Measurements from ENCODE around the gene ANKLE2. TPM values are rescaled to one million over a fixed set of nuclear protein-coding genes. Genes with fewer than 3 reads are reported as not detected.

The ANKLE2 gene
- total RNA-seq, 2 experiments from 2014 or later = 110 to 111 TPM

- H3K9me3 Mint-ChIP-seq (ENCODE audit: low read depth) = no peaks in the 10 kb centered on the region
- CTCF ChIA-PET = interaction anchor here (1.0 kb wide), 1 partner anchor 26 kb away, joined by 3 read pairs; no protein-coding TSS in a partner anchor
- DNase-seq (no peak), ATAC-seq (no peak)
- no peak overlapping the region for H3K27ac Mint-ChIP-seq
- H3K4me1 Mint-ChIP-seq = peaks cover 6% of the 10 kb centered on the region
- H3K4me3 Mint-ChIP-seq = no peak overlapping the region
- intact Hi-C loops (cut with DNase I, micrococcal nuclease) = no loop called here
- no peaks in the 10 kb centered on the region for H3K27me3 Mint-ChIP-seq
- POLR2A ChIA-PET = no interaction called here
- H3K36me3 Mint-ChIP-seq (ENCODE audit: low read depth) = peaks cover 90% of the 10 kb centered on the region
Measured at GRCh38 chr12:132743831-132744230, 17.8 kb downstream of the ANKLE2 start.

DNA sequence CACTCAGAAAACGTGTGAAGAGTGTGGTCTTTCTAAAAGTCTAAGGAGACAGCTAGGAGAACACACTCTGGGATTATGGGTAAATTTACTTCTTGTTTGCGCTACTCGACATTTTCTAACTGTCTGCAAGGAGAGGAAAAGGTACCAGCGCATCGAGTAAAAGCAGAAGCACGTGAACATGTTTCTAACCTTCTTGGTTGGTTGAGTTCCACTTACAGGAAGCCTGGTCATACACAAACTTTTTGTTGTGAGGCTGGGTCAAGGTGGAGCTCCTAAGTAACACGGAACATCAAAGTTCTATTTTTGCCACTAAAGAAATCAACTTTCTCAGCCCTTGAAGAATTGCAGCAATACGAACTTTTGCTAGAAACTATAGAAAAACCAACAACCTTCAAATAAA is 20.0 kb downstream of the ANKLE2 start:
- ChIA-PET CTCF (interaction anchor here (1.2 to 1.3 kb wide), 2 partner anchors 11 to 28 kb away, joined by 3 read pairs; no protein-coding TSS in a partner anchor), POLR2A (no interaction called here)
- H3K4me3 Mint-ChIP-seq = no peak overlapping the region
- H3K27ac Mint-ChIP-seq = no peak overlapping the region
- ATAC-seq (no peak), DNase-seq (no peak)
- intact Hi-C loops (cut with DNase I, micrococcal nuclease) = no loop called here
- peaks cover 6% of the 10 kb centered on the region for H3K4me1 Mint-ChIP-seq
- H3K36me3 Mint-ChIP-seq (ENCODE audit: low read depth) = peaks cover 83% of the 10 kb centered on the region
- no peaks in the 10 kb centered on the region for H3K9me3 Mint-ChIP-seq (ENCODE audit: low read depth)
- H3K27me3 Mint-ChIP-seq = no peaks in the 10 kb centered on the region

- no peak overlapping the region for H3K4me3 Mint-ChIP-seq
- H3K27me3 Mint-ChIP-seq = no peaks in the 10 kb centered on the region
- intact Hi-C loops (cut with DNase I, micrococcal nuclease) = no loop called here
- ChIA-PET CTCF (interaction anchor here (0.6 to 1.2 kb wide), 2 partner anchors 10 to 36 kb away, joined by 3 read pairs; no protein-coding TSS in a partner anchor), POLR2A (no interaction called here)
- DNase-seq (no peak), ATAC-seq (no peak)
- H3K9me3 Mint-ChIP-seq (ENCODE audit: low read depth) = no peaks in the 10 kb centered on the region
- H3K4me1 Mint-ChIP-seq = peaks cover 6% of the 10 kb centered on the region
- H3K36me3 Mint-ChIP-seq (ENCODE audit: low read depth) = peaks cover 84% of the 10 kb centered on the region
- H3K27ac Mint-ChIP-seq = no peak overlapping the region
Measured at GRCh38 chr12:132740652-132741051, 21.0 kb downstream of the ANKLE2 start.

DNA sequence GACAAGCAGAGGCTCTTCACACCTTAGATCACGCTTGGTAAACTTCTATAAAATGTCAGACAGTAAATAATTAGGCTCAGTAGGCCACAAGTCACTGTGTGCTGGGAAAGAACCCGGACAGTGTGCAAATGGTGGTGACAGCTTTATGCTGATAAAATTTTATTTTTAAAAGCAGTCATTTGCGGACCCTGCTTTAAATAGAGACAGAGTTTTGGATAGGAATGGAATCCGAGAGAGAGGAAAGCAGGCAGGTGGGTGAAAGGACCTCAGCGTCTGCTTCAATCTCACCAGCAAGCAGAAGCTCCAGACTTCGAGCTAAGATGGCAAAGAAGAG is 21.4 kb downstream of the ANKLE2 start:
- ATAC-seq (no peak), DNase-seq (no peak)
- peaks cover 6% of the 10 kb centered on the region for H3K4me1 Mint-ChIP-seq
- H3K27ac Mint-ChIP-seq = no peak overlapping the region
- POLR2A ChIA-PET = no interaction called here
- peaks cover 84% of the 10 kb centered on the region for H3K36me3 Mint-ChIP-seq (ENCODE audit: low read depth)
- H3K9me3 Mint-ChIP-seq (ENCODE audit: low read depth) = no peaks in the 10 kb centered on the region
- no peak overlapping the region for H3K4me3 Mint-ChIP-seq
- intact Hi-C loops (cut with DNase I, micrococcal nuclease) = no loop called here
- no peaks in the 10 kb centered on the region for H3K27me3 Mint-ChIP-seq
- CTCF ChIA-PET = interaction anchor here (0.6 to 1.2 kb wide), 2 partner anchors 10 to 36 kb away, joined by 3 read pairs; no protein-coding TSS in a partner anchor

GRCh38 chr12:132739600-132740312 is 21.9 kb downstream of the ANKLE2 start:
- CTCF ChIA-PET = interaction anchor here (0.6 kb wide), 1 partner anchor 35 kb away, joined by 3 read pairs; no protein-coding TSS in a partner anchor

GRCh38 chr12:132736913-132737312 is 24.7 kb downstream of the ANKLE2 start:
- Mint-ChIP-seq H3K4me3 (no peak overlapping the region), H3K27ac (no peak overlapping the region), H3K9me3 (ENCODE audit: low read depth) (no peaks in the 10 kb centered on the region), H3K4me1 (no peaks in the 10 kb centered on the region), H3K27me3 (no peaks in the 10 kb centered on the region), H3K36me3 (ENCODE audit: low read depth) (peaks cover 83% of the 10 kb centered on the region)
- ChIA-PET POLR2A (no interaction called here), CTCF (interaction anchor here (1.0 kb wide), 1 partner anchor 14 kb away, joined by 4 read pairs; no protein-coding TSS in a partner anchor)
- ATAC-seq (no peak), DNase-seq (no peak)
- intact Hi-C loops (cut with DNase I, micrococcal nuclease) = no loop called here

More at GRCh38 chr12:132739600-132740312, 21.9 kb downstream of the ANKLE2 start:
- no peaks in the 10 kb centered on the region for H3K27me3 Mint-ChIP-seq
- intact Hi-C loops (cut with DNase I, micrococcal nuclease) = no loop called here
- DNase-seq = no peak
- H3K36me3 Mint-ChIP-seq (ENCODE audit: low read depth) = peaks cover 81% of the 10 kb centered on the region
- POLR2A ChIA-PET = interaction anchor here (0.6 kb wide), 1 partner anchor 14 kb away, joined by 4 read pairs; no protein-coding TSS in a partner anchor
- H3K4me1 Mint-ChIP-seq = peaks cover 6% of the 10 kb centered on the region
- H3K27ac Mint-ChIP-seq = no peak overlapping the region
- ATAC-seq = no peak
- no peak overlapping the region for H3K4me3 Mint-ChIP-seq
- no peaks in the 10 kb centered on the region for H3K9me3 Mint-ChIP-seq (ENCODE audit: low read depth)

- intact Hi-C loops (cut with DNase I, micrococcal nuclease) = no loop called here
- no peaks in the 10 kb centered on the region for H3K4me1 Mint-ChIP-seq
Measured at GRCh38 chr12:132736378-132736777, 25.3 kb downstream of the ANKLE2 start.

GRCh38 chr12:132735496-132735895 is 26.1 kb downstream of the ANKLE2 start:
- CTCF ChIA-PET = no interaction called here
- Mint-ChIP-seq H3K4me3 (no peak overlapping the region), H3K27me3 (no peaks in the 10 kb centered on the region), H3K4me1 (no peaks in the 10 kb centered on the region), H3K27ac (no peak overlapping the region), H3K36me3 (ENCODE audit: low read depth) (peaks cover 82% of the 10 kb centered on the region), H3K9me3 (ENCODE audit: low read depth) (no peaks in the 10 kb centered on the region)
- intact Hi-C loops (cut with DNase I, micrococcal nuclease) = no loop called here
- ATAC-seq = no peak
- DNase-seq = no peak
- POLR2A ChIA-PET = interaction anchor here (0.5 kb wide), 1 partner anchor 15 kb away, joined by 5 read pairs; no protein-coding TSS in a partner anchor

More at GRCh38 chr12:132736378-132736777, 25.3 kb downstream of the ANKLE2 start:
- CTCF ChIA-PET = interaction anchor here (1.0 kb wide), 1 partner anchor 14 kb away, joined by 4 read pairs; no protein-coding TSS in a partner anchor
- POLR2A ChIA-PET = no interaction called here
- H3K4me3 Mint-ChIP-seq = no peak overlapping the region
- H3K27ac Mint-ChIP-seq = no peak overlapping the region
- DNase-seq = no peak
- ATAC-seq = no peak
- no peaks in the 10 kb centered on the region for H3K9me3 Mint-ChIP-seq (ENCODE audit: low read depth)
- no peaks in the 10 kb centered on the region for H3K27me3 Mint-ChIP-seq
- peaks cover 83% of the 10 kb centered on the region for H3K36me3 Mint-ChIP-seq (ENCODE audit: low read depth)

- ATAC-seq (no peak), DNase-seq (no peak)
- H3K9me3 Mint-ChIP-seq (ENCODE audit: low read depth) = no peaks in the 10 kb centered on the region
- H3K27ac Mint-ChIP-seq = no peak overlapping the region
- intact Hi-C loops (cut with DNase I, micrococcal nuclease) = no loop called here
- no peaks in the 10 kb centered on the region for H3K27me3 Mint-ChIP-seq
- CTCF ChIA-PET = interaction anchor here (0.7 kb wide), 1 partner anchor 53 kb away, joined by 3 read pairs; no protein-coding TSS in a partner anchor
- POLR2A ChIA-PET = no interaction called here
- no peaks in the 10 kb centered on the region for H3K4me1 Mint-ChIP-seq
- no peak overlapping the region for H3K4me3 Mint-ChIP-seq
- H3K36me3 Mint-ChIP-seq (ENCODE audit: low read depth) = peaks cover 80% of the 10 kb centered on the region
Measured at GRCh38 chr12:132734206-132734605, 27.4 kb downstream of the ANKLE2 start.

GRCh38 chr12:132731574-132731973 is 30.1 kb downstream of the ANKLE2 start:
- H3K4me1 Mint-ChIP-seq = no peaks in the 10 kb centered on the region
- ATAC-seq = no peak
- DNase-seq = no peak
- H3K36me3 Mint-ChIP-seq (ENCODE audit: low read depth) = peaks cover 85% of the 10 kb centered on the region
- no peaks in the 10 kb centered on the region for H3K27me3 Mint-ChIP-seq
- H3K9me3 Mint-ChIP-seq (ENCODE audit: low read depth) = no peaks in the 10 kb centered on the region
- no peak overlapping the region for H3K4me3 Mint-ChIP-seq
- no peak overlapping the region for H3K27ac Mint-ChIP-seq
- intact Hi-C loops (cut with DNase I, micrococcal nuclease) = no loop called here
- CTCF ChIA-PET = no interaction called here
- POLR2A ChIA-PET = no interaction called here

- no peaks in the 10 kb centered on the region for H3K27me3 Mint-ChIP-seq
- ATAC-seq (no peak), DNase-seq (no peak)
- H3K9me3 Mint-ChIP-seq (ENCODE audit: low read depth) = no peaks in the 10 kb centered on the region
- no peak overlapping the region for H3K4me3 Mint-ChIP-seq
- no peaks in the 10 kb centered on the region for H3K4me1 Mint-ChIP-seq
- no peak overlapping the region for H3K27ac Mint-ChIP-seq
- POLR2A ChIA-PET = no interaction called here
- H3K36me3 Mint-ChIP-seq (ENCODE audit: low read depth) = peaks cover 86% of the 10 kb centered on the region
- intact Hi-C loops (cut with DNase I, micrococcal nuclease) = no loop called here
- CTCF ChIA-PET = interaction anchor here (0.9 kb wide), 1 partner anchor 11 kb away, joined by 3 read pairs; no protein-coding TSS in a partner anchor
Measured at GRCh38 chr12:132730353-132730752, 31.3 kb downstream of the ANKLE2 start.
